Fibroblast of pulmonary artery (primary cell): ENCODE results near the gene NFYA.

Source experiments
- DNase-seq: peaks from one replicate; pipeline ENCODE4 v3.0.0-alpha.2; 2010; ENCODE audit warnings: low read depth
- H3K4me3 ChIP-seq: replicated peaks from 2 replicates; pipeline ENCODE4 v1.5.1; 2011; ENCODE audit warnings: low read depth, mild to moderate bottlenecking, control low read depth, low read length, moderate library complexity
- CTCF ChIP-seq: IDR thresholded peaks from 2 replicates; pipeline ENCODE4 v1.5.1; 2011; ENCODE audit warnings: mild to moderate bottlenecking, control low read depth, low read length, inconsistent platforms; ENCODE audit errors: missing control alignments

The NFYA gene

GRCh38 chr6:41032830-41033229, 39.9 kb upstream of the NFYA start:
- no peak for DNase-seq
- no peak overlapping the region for H3K4me3 ChIP-seq
- TF ChIP-seq CTCF: no peak

- no peak for DNase-seq
- no peak for TF ChIP-seq CTCF
- no peak overlapping the region for H3K4me3 ChIP-seq
These were observed 39.0 kb upstream of the NFYA start for GRCh38 chr6:41033776-41034175.

DNA sequence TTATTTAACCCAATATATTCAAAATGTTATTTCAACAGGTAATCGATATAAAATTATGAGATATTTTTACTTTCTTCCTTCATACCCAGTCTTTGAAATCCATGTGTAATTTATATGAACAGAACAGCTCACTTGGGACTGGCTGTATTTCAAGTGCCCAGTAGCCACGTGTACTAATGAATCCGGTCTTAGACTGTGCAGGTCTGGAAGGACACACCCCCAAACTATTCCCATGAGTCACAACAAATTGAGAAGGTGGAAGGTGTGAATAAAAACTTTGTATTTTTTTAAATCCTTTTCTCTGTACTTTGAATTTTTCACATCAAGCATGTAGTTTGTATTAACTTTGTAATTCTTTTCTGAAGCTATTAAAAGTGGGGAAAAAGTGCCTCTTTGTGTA, 36.6 kb upstream of the NFYA start:
- DNase-seq: no peak
- no peak for TF ChIP-seq CTCF
- no peak overlapping the region for H3K4me3 ChIP-seq

- no peak overlapping the region for H3K4me3 ChIP-seq
- no peak for DNase-seq
- no peak for TF ChIP-seq CTCF
These were observed 36.2 kb upstream of the NFYA start for GRCh38 chr6:41036601-41037000.

DNA sequence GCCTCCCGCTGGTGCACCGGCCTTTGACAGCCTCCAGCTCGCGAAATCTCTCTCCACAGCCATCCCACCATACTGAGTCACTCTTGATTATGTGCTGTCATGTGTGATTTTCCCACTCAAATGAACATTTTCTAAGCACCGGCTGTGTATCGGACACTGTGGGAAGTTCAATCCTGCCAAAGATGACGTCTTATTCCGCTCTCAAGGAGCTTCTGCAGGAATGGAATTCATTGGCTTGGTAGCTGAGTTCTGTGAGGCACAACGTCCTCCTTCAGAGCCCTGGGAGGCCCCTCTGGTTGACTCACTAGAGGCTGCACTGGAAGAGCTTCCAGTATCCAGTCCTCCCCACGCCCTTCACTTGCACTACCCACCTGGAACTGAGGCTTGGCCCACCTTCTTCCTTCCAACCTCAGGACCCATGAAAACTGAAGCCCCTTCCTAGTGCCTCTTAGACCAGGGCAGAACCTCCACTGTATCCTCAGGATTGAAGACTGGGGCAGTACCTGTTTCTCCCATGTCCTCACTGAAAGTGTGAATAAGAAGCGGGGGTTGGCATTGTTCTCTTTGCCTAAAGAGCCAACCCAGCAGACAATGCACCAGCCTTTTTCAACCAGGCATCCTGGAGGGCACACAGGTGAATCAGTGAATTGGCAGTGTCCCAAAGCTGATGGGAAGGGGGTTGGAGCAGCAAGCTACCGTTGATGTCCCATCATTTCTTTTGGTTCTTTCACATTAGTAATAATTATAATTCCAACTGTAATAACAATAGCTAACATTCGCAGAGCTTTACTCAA, 35.5 kb upstream of the NFYA start:
- DNase-seq: peak; percentile 41
- TF ChIP-seq CTCF: no peak
- H3K4me3 ChIP-seq: no peak overlapping the region

DNA sequence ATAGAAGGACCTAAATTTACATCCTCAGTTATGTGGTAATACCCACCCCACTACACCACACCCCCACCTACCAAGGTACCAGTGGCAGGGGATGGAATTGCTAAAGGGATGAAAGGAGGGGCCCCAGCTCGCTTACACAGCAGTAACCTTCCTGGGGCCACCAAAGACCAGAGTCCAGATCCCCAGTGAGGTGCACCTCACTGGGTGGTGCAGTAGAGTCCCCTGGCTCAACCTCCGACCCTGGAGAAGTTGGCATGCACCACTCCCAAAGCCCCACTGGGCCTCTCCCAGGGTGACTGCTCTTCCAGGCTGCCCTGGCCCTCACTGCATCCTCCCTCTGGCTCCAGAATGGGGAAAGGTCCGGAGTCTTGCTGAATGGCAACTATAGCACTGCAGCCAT, 34.6 kb upstream of the NFYA start:
- no peak for DNase-seq
- no peak overlapping the region for H3K4me3 ChIP-seq

More for the DNA sequence above, 34.6 kb upstream of the NFYA start:
- TF ChIP-seq CTCF: no peak
